Lung (tissue), 12 donors: Measurements from ENCODE around the gene ZNHIT3. TPM values are rescaled to one million over a fixed set of nuclear protein-coding genes. Genes with fewer than 3 reads are reported as not detected.
"Not testable (repeated sequence)": the region's sequence is repeated elsewhere in the genome, so short reads cannot be mapped to it uniquely, and the experiment has no call there.

ENCODE experiments used
- ATAC-seq: fragments of 200-7000 bp; cut with Tn5 transposase; one replicate; pipeline ENCODE4 v1.9.1; 2020; ENCODE audit warnings: moderate number of reproducible peaks; ENCODE audit not compliant: insufficient read depth, low FRiP score
- DNase-seq, 3 donors: peaks; one replicate each; pipeline ENCODE4 v3.0.0-alpha.2; 2013 to 2017
- H3K27ac ChIP-seq, 2 donors: one replicate each; pipeline ENCODE4 v1.5.1; 2013; ENCODE audit warnings: mild to moderate bottlenecking in 2 of 2, moderate library complexity in 2 of 2, control low read depth in 1 of 2, inconsistent platforms in 1 of 2, low read depth in 1 of 2, low read length in 1 of 2
- H3K27me3 ChIP-seq, 3 donors: one replicate each; pipeline ENCODE4 v1.5.1; 2013; ENCODE audit warnings: low read length in 2 of 3; ENCODE audit not compliant: control insufficient read depth in 3 of 3, insufficient read depth in 3 of 3
- H3K36me3 ChIP-seq, 4 donors: one replicate each; pipeline ENCODE4 v1.5.1; 2013; ENCODE audit warnings: low read length in 4 of 4, mild to moderate bottlenecking in 1 of 4, moderate library complexity in 1 of 4; ENCODE audit not compliant: control insufficient read depth in 4 of 4, insufficient read depth in 4 of 4
- H3K4me1 ChIP-seq, 5 donors: one replicate each; pipeline ENCODE4 v1.5.1; 2013; ENCODE audit warnings: low read length in 5 of 5, mild to moderate bottlenecking in 2 of 5, moderate library complexity in 1 of 5; ENCODE audit not compliant: control insufficient read depth in 5 of 5, insufficient read depth in 5 of 5
- H3K4me3 ChIP-seq: one replicate; pipeline ENCODE4 v1.5.1; 2013; ENCODE audit warnings: mild to moderate bottlenecking, control low read depth, moderate library complexity
- H3K9ac ChIP-seq, 2 donors: one replicate each; pipeline ENCODE4 v1.5.1; 2013; ENCODE audit warnings: low read length in 2 of 2, control low read depth in 1 of 2; ENCODE audit not compliant: insufficient read depth in 1 of 2
- H3K9me3 ChIP-seq, 4 donors: one replicate each; pipeline ENCODE4 v1.5.1; 2013; ENCODE audit warnings: low read length in 3 of 4, mild to moderate bottlenecking in 1 of 4, moderate library complexity in 1 of 4; ENCODE audit not compliant: control insufficient read depth in 4 of 4, insufficient read depth in 3 of 4
- WGBS, 2 donors: extraction: QIAGEN DNeasy Blood & Tissue Kit; methylation state at CpG; one replicate each; pipeline ENCODE4 v1.1.7; 2013; 5-methylcytosine and 5-hydroxymethylcytosine counted together
- polyA plus RNA-seq, 2 donors: library from polyadenylated mRNA; stranded (reverse); fragments of 200-250 nt; gene quantifications; one replicate each; pipeline ENCODE4 v1.2.1, GENCODE V29; 2013
- total RNA-seq, 2 donors: library from RNA; depleted of rRNA in 1 of 2; stranded (reverse); fragments of >200 nt in 1 of 2; gene quantifications; one replicate each; pipeline ENCODE4 v1.2.1, GENCODE V29; 2014 to 2021
- TF ChIP-seq, protein P1 (sequence below): IDR thresholded peaks from 2 replicates; pipeline ENCODE4 v1.5.1; 2012; ENCODE audit warnings: mild to moderate bottlenecking; ENCODE audit errors: control extremely low read depth, extremely low read depth
- donor health status: control.
- donor health status: control.
- donor health status: Bipolar disorder and iron deficiency.
- donor health status: healthy.
- donor health status: DM: yes; HTN: yes; CAD: no.

Gene ZNHIT3
- total and polyA plus RNA-seq, 4 donors: 23.0 to 35.2 (median 33.6) TPM

- 88 to 95% methylated on average over 6 of the region's 6 CpGs for WGBS, 2 donors
- H3K4me1 ChIP-seq: no peaks in the 10 kb centered on the region
- H3K27me3 ChIP-seq: no peaks in the 10 kb centered on the region
- TF ChIP-seq, protein P1, sequence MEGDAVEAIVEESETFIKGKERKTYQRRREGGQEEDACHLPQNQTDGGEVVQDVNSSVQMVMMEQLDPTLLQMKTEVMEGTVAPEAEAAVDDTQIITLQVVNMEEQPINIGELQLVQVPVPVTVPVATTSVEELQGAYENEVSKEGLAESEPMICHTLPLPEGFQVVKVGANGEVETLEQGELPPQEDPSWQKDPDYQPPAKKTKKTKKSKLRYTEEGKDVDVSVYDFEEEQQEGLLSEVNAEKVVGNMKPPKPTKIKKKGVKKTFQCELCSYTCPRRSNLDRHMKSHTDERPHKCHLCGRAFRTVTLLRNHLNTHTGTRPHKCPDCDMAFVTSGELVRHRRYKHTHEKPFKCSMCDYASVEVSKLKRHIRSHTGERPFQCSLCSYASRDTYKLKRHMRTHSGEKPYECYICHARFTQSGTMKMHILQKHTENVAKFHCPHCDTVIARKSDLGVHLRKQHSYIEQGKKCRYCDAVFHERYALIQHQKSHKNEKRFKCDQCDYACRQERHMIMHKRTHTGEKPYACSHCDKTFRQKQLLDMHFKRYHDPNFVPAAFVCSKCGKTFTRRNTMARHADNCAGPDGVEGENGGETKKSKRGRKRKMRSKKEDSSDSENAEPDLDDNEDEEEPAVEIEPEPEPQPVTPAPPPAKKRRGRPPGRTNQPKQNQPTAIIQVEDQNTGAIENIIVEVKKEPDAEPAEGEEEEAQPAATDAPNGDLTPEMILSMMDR: no peak
- ATAC-seq (no peak), DNase-seq (no peak)
- no peak overlapping the region for H3K27ac ChIP-seq
- H3K36me3 ChIP-seq: peaks cover 3 to 47% (median 22%) of the 10 kb centered on the region in 4 donors
- H3K9me3 ChIP-seq: no peaks in the 10 kb centered on the region
- no peak overlapping the region for H3K9ac ChIP-seq
- no peak overlapping the region for H3K4me3 ChIP-seq
Observed at GRCh38 chr17:36507266-36507665, 20.8 kb downstream of the ZNHIT3 start.

DNA sequence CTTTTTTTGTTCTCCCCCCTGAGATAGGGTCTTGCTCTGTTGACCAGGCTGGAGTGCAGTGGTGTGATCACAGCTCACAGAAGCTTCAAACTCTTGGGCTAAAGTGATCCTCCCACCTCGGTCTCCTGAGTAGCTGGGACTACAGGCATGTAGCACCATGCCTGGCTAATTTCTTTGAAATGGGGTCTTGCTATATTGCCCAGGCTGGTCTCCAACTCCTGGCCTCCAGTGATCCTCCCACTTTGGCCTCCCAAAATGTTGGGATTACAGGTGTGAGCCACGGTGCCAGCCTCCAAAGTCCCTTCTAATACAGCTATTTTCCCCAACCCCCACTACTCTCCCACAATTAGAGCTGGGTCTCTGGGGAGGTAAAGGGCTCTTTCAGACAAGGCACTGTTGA is 22.0 kb downstream of the ZNHIT3 start:
- DNase-seq, H3K9ac ChIP-seq, H3K27ac ChIP-seq, H3K9me3 ChIP-seq, H3K27me3 ChIP-seq, ATAC-seq, H3K4me3 ChIP-seq, H3K4me1 ChIP-seq: not testable (repeated sequence)
- 94 to 100% methylated on average over 2 of the region's 2 CpGs for WGBS, 2 donors
- peaks cover 3 to 45% (median 20%) of the 10 kb centered on the region in 4 donors for H3K36me3 ChIP-seq

DNA sequence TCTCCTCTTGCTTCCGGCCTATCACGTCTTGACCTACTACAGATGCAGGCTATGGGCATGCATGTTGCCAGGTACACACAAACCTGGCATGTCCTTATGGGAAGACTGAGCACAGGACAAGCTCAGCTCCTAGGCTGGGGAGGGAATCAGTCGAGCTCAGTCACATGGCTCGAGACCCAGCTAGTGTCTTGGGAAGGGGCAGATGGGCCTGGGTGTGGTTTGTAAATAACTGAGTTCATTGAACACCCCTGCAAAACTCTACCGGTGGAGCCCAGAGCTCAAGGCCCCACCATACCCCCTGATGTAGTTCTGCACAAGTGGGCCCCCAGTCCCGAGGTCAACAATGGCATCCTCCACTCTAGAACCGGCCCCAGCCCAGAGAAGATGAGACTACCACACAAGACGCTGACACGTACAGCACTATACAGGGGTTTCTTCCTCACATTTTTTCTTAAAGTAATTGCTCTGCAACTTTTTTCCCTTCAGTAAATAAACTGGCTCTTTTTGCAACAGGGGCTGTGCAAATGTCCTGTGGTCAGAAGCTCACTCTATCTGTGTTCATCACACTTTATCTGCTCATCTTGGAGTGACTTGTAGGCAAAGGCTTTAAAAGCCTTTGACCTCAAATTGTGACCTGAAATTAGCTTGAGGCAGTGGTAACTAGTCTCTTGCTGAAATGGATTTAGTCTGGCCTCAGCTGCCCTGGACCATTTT is 22.9 kb downstream of the ZNHIT3 start:
- H3K36me3 ChIP-seq: peaks cover 3 to 46% (median 11%) of the 10 kb centered on the region in 4 donors
- 94 to 98% methylated on average over 9 of the region's 9 CpGs for WGBS, 2 donors
- DNase-seq: no peak

DNA sequence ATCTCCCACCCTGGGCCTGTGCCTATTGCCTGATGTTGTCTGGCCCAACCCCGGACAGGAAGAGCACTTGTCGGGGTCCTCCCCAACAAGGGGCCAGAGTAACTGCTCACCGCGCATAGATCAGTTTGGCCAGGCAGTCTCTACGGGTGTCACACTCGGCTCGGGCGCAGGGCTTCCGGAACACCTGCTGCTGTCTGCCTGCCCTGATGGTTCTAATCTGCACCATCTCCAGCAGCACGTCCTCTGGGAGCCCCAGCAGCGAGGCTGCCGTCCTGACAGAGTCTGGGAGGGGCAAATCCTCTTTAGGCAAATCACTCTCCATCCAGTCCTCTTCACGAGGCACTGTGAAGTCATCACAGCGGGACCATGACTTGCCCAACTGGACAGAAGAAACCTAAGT is 24.2 kb downstream of the ZNHIT3 start:
- H3K36me3 ChIP-seq: peaks cover 0 to 46% (median 11%) of the 10 kb centered on the region in 4 donors

More for the DNA sequence above, 22.9 kb downstream of the ZNHIT3 start:
- no peak overlapping the region for H3K27ac ChIP-seq
- no peaks in the 10 kb centered on the region for H3K9me3 ChIP-seq
- no peaks in the 10 kb centered on the region for H3K4me1 ChIP-seq
- TF ChIP-seq, protein P1: no peak
- no peak overlapping the region for H3K9ac ChIP-seq
- no peak for ATAC-seq
- no peaks in the 10 kb centered on the region for H3K27me3 ChIP-seq
- no peak overlapping the region for H3K4me3 ChIP-seq

More for the DNA sequence above, 24.2 kb downstream of the ZNHIT3 start:
- no peaks in the 10 kb centered on the region for H3K4me1 ChIP-seq
- H3K27me3 ChIP-seq: no peaks in the 10 kb centered on the region
- H3K27ac ChIP-seq: no peak overlapping the region
- ATAC-seq (no peak), DNase-seq (no peak)
- TF ChIP-seq, protein P1: no peak
- H3K4me3 ChIP-seq: no peak overlapping the region
- no peaks in the 10 kb centered on the region for H3K9me3 ChIP-seq
- no peak overlapping the region for H3K9ac ChIP-seq
- 90 to 91% methylated on average over 14 of the region's 14 CpGs for WGBS, 2 donors
